IPS-18a (cell line): ENCODE results near the gene PIP4P1.
A peak's percentile ranks its signal among the peaks of the same experiment; 100 is the strongest.

Experiments
- H3K27ac ChIP-seq: one replicate; pipeline ENCODE4 v1.5.1; 2013; ENCODE audit warnings: low read length
- H3K27me3 ChIP-seq: one replicate; pipeline ENCODE4 v1.6.1; 2013; ENCODE audit warnings: mild to moderate bottlenecking, low read length; ENCODE audit not compliant: control insufficient read depth, insufficient read depth
- H3K36me3 ChIP-seq: one replicate; pipeline ENCODE4 v1.6.1; 2013; ENCODE audit warnings: low read depth, low read length; ENCODE audit not compliant: control insufficient read depth
- H3K4me1 ChIP-seq: one replicate; pipeline ENCODE4 v1.6.1; 2013; ENCODE audit warnings: low read depth, low read length; ENCODE audit not compliant: control insufficient read depth
- H3K4me3 ChIP-seq: one replicate; pipeline ENCODE4 v1.5.1; 2013; ENCODE audit warnings: low read length
- H3K9ac ChIP-seq: one replicate; pipeline ENCODE4 v1.6.1; 2013; ENCODE audit warnings: mild to moderate bottlenecking, low read length, moderate library complexity
- H3K9me3 ChIP-seq: one replicate; pipeline ENCODE4 v1.6.1; 2013; ENCODE audit warnings: low read depth, low read length; ENCODE audit not compliant: control insufficient read depth

Gene PIP4P1

GRCh38 chr14:20429801-20430669 is 31.2 kb downstream of the PIP4P1 start:
- Histone ChIP-seq H3K4me1 (no peaks in the 10 kb centered on the region), H3K4me3 (no peak overlapping the region), H3K9me3 (no peaks in the 10 kb centered on the region), H3K27me3 (no peaks in the 10 kb centered on the region), H3K9ac (no peak overlapping the region), H3K27ac (no peak overlapping the region), H3K36me3 (no peaks in the 10 kb centered on the region)

DNA sequence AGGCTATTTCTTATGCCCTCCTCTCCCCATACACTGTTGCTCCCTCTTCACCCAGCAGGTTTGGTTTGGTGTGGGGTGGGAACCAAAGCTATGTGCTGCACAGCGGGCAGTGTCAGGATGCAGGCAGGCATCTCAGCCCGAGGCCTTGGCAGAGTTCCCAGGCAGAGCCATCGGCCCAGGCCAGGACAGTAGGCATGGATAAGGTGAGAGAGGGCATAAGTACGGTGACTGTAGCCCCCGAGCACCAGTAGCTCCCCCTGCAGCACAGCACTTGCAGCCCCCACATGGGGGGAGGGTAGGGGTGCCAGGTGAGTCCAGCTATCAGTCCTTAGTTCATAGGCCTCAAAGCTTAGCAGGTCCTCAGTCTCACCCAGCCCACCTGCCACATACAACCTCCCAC is 32.4 kb downstream of the PIP4P1 start:
- no peaks in the 10 kb centered on the region for H3K27me3 ChIP-seq
- no peaks in the 10 kb centered on the region for H3K36me3 ChIP-seq
- H3K4me3 ChIP-seq = no peak overlapping the region
- no peak overlapping the region for H3K9ac ChIP-seq
- no peaks in the 10 kb centered on the region for H3K9me3 ChIP-seq
- no peak overlapping the region for H3K27ac ChIP-seq
- H3K4me1 ChIP-seq = no peaks in the 10 kb centered on the region

DNA sequence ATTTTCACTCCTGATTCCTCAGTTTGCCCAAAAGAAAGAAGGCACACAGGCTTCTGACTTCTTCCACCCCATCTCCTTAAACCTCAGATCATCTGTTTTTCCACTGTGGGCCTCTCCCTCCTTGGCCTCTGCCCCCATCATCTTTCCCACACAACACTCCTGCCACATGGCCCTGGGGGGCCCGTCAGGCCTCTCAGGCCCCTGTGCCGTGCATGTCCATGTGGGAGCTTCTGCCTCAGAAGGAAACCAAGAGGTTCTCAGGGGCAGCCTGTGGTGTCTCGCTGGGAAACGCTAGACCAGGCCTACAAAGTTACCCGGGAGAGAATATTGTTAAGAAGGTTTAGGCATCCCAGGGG is 33.2 kb downstream of the PIP4P1 start:
- H3K9me3 ChIP-seq = no peaks in the 10 kb centered on the region
- H3K4me1 ChIP-seq = no peaks in the 10 kb centered on the region
- no peak overlapping the region for H3K9ac ChIP-seq

GRCh38 chr14:20427231-20428009 is 33.8 kb downstream of the PIP4P1 start:
- Histone ChIP-seq H3K9me3 (no peaks in the 10 kb centered on the region), H3K27ac (no peak overlapping the region), H3K36me3 (no peaks in the 10 kb centered on the region), H3K4me1 (no peaks in the 10 kb centered on the region), H3K27me3 (no peaks in the 10 kb centered on the region), H3K9ac (no peak overlapping the region), H3K4me3 (no peak overlapping the region)

More for the DNA sequence above, 33.2 kb downstream of the PIP4P1 start:
- Histone ChIP-seq H3K4me3 (no peak overlapping the region), H3K27me3 (no peaks in the 10 kb centered on the region), H3K36me3 (no peaks in the 10 kb centered on the region), H3K27ac (no peak overlapping the region)

- Histone ChIP-seq H3K4me3 (no peak overlapping the region), H3K27me3 (no peaks in the 10 kb centered on the region), H3K9me3 (no peaks in the 10 kb centered on the region), H3K9ac (no peak overlapping the region), H3K4me1 (peaks cover 5% of the 10 kb centered on the region), H3K36me3 (no peaks in the 10 kb centered on the region), H3K27ac (no peak overlapping the region)
These were observed 36.4 kb downstream of the PIP4P1 start for GRCh38 chr14:20424851-20425250.

DNA sequence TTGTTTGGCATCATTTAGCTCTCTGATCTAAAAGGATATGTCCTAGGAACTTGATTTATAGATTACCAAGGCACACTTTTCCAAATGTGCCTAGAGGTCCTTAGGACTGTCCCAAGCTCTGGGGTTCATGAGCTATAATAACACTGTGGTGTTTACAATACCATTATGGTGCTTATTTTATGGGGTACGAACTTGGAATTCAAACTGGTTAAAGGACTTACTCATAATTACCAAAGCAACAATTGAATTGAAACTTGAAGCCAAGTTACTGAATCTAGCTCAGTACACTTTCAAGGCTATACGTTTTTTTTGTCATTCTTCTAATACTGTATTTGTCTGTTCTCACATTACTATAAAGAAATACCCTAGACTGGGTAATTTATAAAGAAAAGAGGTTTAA is 38.3 kb downstream of the PIP4P1 start:
- no peaks in the 10 kb centered on the region for H3K9me3 ChIP-seq
- H3K4me1 ChIP-seq = peaks cover 5% of the 10 kb centered on the region
- H3K27ac ChIP-seq = no peak overlapping the region

DNA sequence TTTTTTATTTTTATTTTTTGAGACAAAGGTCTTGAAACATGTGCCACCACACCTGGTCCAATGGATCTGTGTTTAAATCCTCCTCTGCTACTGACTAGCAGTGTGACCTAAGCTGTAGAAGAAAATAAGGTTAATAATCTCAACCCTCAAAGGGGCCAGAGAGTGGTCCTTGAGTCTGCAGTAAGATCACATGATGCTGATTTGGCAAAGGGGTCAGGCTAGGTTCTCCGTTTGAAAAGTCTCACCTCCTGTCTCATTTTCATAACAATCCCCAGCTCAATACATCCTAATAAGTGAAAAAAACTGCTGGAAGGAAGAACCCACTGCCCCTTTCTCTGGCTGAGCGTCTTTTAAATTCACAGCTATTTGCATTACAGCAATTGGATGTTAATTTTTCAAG is 40.0 kb downstream of the PIP4P1 start:
- Histone ChIP-seq H3K27me3 (no peaks in the 10 kb centered on the region), H3K27ac (no peak overlapping the region), H3K9me3 (no peaks in the 10 kb centered on the region), H3K9ac (no peak overlapping the region), H3K4me3 (peak overlapping the region; percentile 30), H3K36me3 (no peaks in the 10 kb centered on the region), H3K4me1 (peaks cover 5% of the 10 kb centered on the region)

More for the DNA sequence above, 38.3 kb downstream of the PIP4P1 start:
- H3K9ac ChIP-seq = no peak overlapping the region
- no peaks in the 10 kb centered on the region for H3K36me3 ChIP-seq
- H3K4me3 ChIP-seq = no peak overlapping the region
- no peaks in the 10 kb centered on the region for H3K27me3 ChIP-seq

- no peaks in the 10 kb centered on the region for H3K36me3 ChIP-seq
- H3K4me1 ChIP-seq = peaks cover 5% of the 10 kb centered on the region
- no peak overlapping the region for H3K9ac ChIP-seq
- H3K27me3 ChIP-seq = peaks cover under 1% of the 10 kb centered on the region
- H3K27ac ChIP-seq = no peak overlapping the region
- no peak overlapping the region for H3K4me3 ChIP-seq
- no peaks in the 10 kb centered on the region for H3K9me3 ChIP-seq
These were observed 41.8 kb downstream of the PIP4P1 start for GRCh38 chr14:20419419-20419818.

DNA sequence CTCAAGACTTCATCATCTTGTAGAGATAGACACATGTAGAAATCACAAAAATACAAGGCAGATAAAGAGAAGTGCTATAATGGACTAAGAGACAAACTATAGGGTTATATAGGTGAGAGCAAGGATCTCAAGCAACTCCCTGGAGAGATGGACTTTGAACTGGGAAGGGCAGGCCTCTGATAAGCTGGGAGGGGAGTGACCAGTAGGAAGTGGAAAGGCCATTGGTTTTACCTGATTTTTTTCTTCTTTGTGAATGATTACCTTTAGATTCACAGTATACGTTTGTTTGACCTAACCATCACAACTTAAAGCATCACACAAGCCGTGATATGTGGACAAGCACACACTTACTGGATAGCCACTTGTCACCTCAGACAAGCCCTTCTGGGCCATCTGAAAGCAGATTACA is 42.7 kb downstream of the PIP4P1 start:
- Histone ChIP-seq H3K27ac (no peak overlapping the region), H3K4me3 (no peak overlapping the region), H3K9me3 (no peaks in the 10 kb centered on the region), H3K9ac (no peak overlapping the region), H3K36me3 (no peaks in the 10 kb centered on the region), H3K27me3 (peaks cover 6% of the 10 kb centered on the region), H3K4me1 (peaks cover 5% of the 10 kb centered on the region)

DNA sequence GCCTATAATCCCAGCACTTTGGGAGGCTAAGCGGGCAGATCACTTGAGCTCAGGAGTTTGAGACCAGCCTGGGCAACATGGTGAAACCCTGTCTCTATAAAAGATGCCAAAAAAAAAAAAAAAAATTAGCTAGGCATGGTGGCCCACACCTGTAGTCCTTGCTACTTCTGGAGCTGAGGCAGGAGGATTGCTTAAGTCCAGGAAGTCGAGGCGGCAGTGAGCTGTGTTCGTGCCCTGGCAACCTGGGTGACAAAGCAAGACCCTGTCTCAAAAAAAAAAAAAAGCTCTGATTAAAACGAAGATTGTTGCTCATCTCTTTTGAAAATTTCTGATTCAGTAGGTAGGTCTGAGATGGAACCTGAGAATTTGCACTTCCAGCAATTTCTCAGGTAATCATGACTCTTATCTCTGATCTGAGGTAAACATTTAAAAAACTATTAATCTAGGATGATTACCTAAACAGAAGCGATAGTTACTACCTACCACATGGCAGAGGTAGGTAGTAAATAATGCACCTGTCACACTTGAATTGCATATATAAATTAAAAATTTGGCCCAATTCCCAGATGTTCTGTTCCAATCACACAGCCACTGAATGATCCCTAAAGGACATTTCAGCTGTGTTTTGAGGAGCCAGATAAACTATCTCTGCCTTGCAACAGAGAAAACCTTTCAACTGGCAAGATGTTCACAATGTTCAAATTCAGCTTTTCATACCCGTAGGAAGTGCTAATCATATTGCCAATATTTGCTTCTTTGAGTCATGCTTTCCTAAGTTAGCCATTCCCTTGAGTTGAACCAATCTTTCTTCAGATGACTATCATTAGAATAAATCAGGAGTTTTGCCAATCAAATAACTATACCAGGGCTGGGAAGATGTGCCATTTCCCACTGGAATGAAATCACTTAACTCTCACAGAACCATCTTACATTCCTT is 43.7 kb downstream of the PIP4P1 start:
- peaks cover 6% of the 10 kb centered on the region for H3K27me3 ChIP-seq
- H3K36me3 ChIP-seq = no peaks in the 10 kb centered on the region
- H3K4me1 ChIP-seq = peaks cover 5% of the 10 kb centered on the region
- no peak overlapping the region for H3K4me3 ChIP-seq
- no peaks in the 10 kb centered on the region for H3K9me3 ChIP-seq
- no peak overlapping the region for H3K9ac ChIP-seq
- no peak overlapping the region for H3K27ac ChIP-seq

DNA sequence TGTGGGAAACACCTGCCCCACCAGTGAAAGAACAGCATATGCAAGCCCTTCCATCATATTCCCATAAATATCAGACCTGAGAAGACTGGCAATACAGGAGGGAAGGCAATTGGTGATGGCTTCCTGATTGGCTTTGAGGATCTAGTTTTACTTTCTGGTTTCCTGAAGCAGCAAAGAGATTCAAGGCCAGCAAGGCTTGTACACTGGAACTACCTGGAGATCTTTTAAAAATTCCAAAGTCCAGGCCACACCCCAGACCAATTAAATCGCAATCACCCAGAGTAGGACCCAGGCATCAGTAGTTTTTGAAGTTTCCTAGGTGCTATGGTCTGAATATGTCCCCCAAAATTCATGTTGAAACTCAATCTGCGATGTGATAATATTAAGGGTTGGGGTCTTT is 45.0 kb downstream of the PIP4P1 start:
- H3K4me3 ChIP-seq = no peak overlapping the region
- H3K4me1 ChIP-seq = peaks cover under 1% of the 10 kb centered on the region
- H3K27ac ChIP-seq = no peak overlapping the region
- H3K9ac ChIP-seq = no peak overlapping the region
- H3K36me3 ChIP-seq = no peaks in the 10 kb centered on the region
- peaks cover 6% of the 10 kb centered on the region for H3K27me3 ChIP-seq
- H3K9me3 ChIP-seq = no peaks in the 10 kb centered on the region
